Stimulated activated CD4-positive, alpha-beta T cell treated with anti-CD3 and anti-CD28 coated beads, Interleukin-4, amount 100 ng/mL, for 24 hours (primary cell): ENCODE data around the gene TBC1D19.
"Not testable (repeated sequence)": the region's sequence is repeated elsewhere in the genome, so short reads cannot be mapped to it uniquely, and the experiment has no call there.

ENCODE experiments used
- DNase-seq: peaks from one replicate; pipeline ENCODE4 v3.0.0-alpha.2; 2020

The TBC1D19 gene

GRCh38 chr4:26690506-26690905 lies 106.6 kb downstream of the TBC1D19 start:
- no peak for DNase-seq

- no peak for DNase-seq
Measured at GRCh38 chr4:26692014-26692726, 108.3 kb downstream of the TBC1D19 start.

- DNase-seq, result not testable (repeated sequence)
Measured at GRCh38 chr4:26694131-26694530, 110.2 kb downstream of the TBC1D19 start.

- no peak for DNase-seq
Measured at GRCh38 chr4:26700110-26700509, 116.2 kb downstream of the TBC1D19 start.

GRCh38 chr4:26701095-26701494 lies 117.2 kb downstream of the TBC1D19 start:
- no peak for DNase-seq

GRCh38 chr4:26701786-26702227 lies 117.9 kb downstream of the TBC1D19 start:
- DNase-seq, result no peak

- no peak for DNase-seq
Measured at GRCh38 chr4:26707342-26707741, 123.5 kb downstream of the TBC1D19 start.

GRCh38 chr4:26709246-26709645 lies 125.4 kb downstream of the TBC1D19 start:
- no peak for DNase-seq

- no peak for DNase-seq
Measured at GRCh38 chr4:26713563-26714151, 129.8 kb downstream of the TBC1D19 start.

GRCh38 chr4:26715636-26716242 lies 131.9 kb downstream of the TBC1D19 start:
- DNase-seq, result no peak

GRCh38 chr4:26717332-26717731 lies 133.4 kb downstream of the TBC1D19 start:
- no peak for DNase-seq

GRCh38 chr4:26719954-26720552 lies 136.2 kb downstream of the TBC1D19 start:
- DNase-seq, result no peak

GRCh38 chr4:26721685-26722084 lies 137.8 kb downstream of the TBC1D19 start:
- no peak for DNase-seq

GRCh38 chr4:26723216-26723615 lies 139.3 kb downstream of the TBC1D19 start:
- DNase-seq, result no peak

GRCh38 chr4:26724534-26724933 lies 140.7 kb downstream of the TBC1D19 start:
- DNase-seq, result no peak

GRCh38 chr4:26726655-26727387 lies 142.9 kb downstream of the TBC1D19 start:
- DNase-seq, result no peak

GRCh38 chr4:26727844-26728243 lies 144.0 kb downstream of the TBC1D19 start:
- DNase-seq, result no peak

- no peak for DNase-seq
Measured at GRCh38 chr4:26729027-26729426, 145.1 kb downstream of the TBC1D19 start.

- DNase-seq, result no peak
Measured at GRCh38 chr4:26729547-26729946, 145.7 kb downstream of the TBC1D19 start.

GRCh38 chr4:26731351-26732035 lies 147.6 kb downstream of the TBC1D19 start:
- no peak for DNase-seq

- DNase-seq, result no peak
Measured at GRCh38 chr4:26732356-26732755, 148.5 kb downstream of the TBC1D19 start.

GRCh38 chr4:26736621-26737020 lies 152.7 kb downstream of the TBC1D19 start:
- no peak for DNase-seq

GRCh38 chr4:26737385-26737784 lies 153.5 kb downstream of the TBC1D19 start:
- no peak for DNase-seq
